Activated naive CD8-positive, alpha-beta T cell treated with anti-CD3 and anti-CD28 coated beads, Interleukin-2, amount 10 ng/mL, durations not matched to agents 7 days and 5 days (primary cell): ENCODE results near the gene PARP2. TPM values are rescaled to one million over a fixed set of nuclear protein-coding genes. Genes with fewer than 3 reads are reported as not detected.

Source experiments
- ATAC-seq: fragments of 150-1000 bp; cut with Tn5 transposase; one replicate; pipeline ENCODE4 v1.10.0; 2021; ENCODE audit warnings: low read depth, moderate library complexity
- POLR2A ChIA-PET: fragments of 350-600 bp; sonication (Branson Sonifier 250); formaldehyde crosslinking; loops from one replicate; lab custom pipeline; 2021; ENCODE audit warnings: antibody characterized with exemption; lab: Charles Lee
- DNase-seq: peaks from one replicate; pipeline ENCODE4 v3.0.0; 2021
- H3K27ac Mint-ChIP-seq: one replicate; pipeline ENCODE4 v1.8.0; 2022; ENCODE audit warnings: mild to moderate bottlenecking, mixed read lengths
- H3K27me3 Mint-ChIP-seq: one replicate; pipeline ENCODE4 v1.8.0; 2022; ENCODE audit warnings: mild to moderate bottlenecking, moderate library complexity, mixed read lengths
- H3K36me3 Mint-ChIP-seq: one replicate; pipeline ENCODE4 v1.8.0; 2021; ENCODE audit warnings: mild to moderate bottlenecking, mixed read lengths
- H3K4me1 Mint-ChIP-seq: one replicate; pipeline ENCODE4 v1.8.0; 2021; ENCODE audit warnings: mixed read lengths
- H3K4me3 Mint-ChIP-seq: one replicate; pipeline ENCODE4 v1.8.0; 2022; ENCODE audit warnings: mild to moderate bottlenecking, moderate library complexity, mixed read lengths
- H3K9me3 Mint-ChIP-seq: one replicate; pipeline ENCODE4 v1.8.0; 2021; ENCODE audit warnings: mixed read lengths
- total RNA-seq, 2 experiments: library from RNA; stranded (reverse); gene quantifications; one replicate each; pipeline ENCODE4 v1.2.3, GENCODE V29; 2021

Gene PARP2
- total RNA-seq, 2 experiments from 2014 or later = 28.3 to 32.7 TPM

- Mint-ChIP-seq H3K4me1 (peaks cover 4% of the 10 kb centered on the region), H3K9me3 (no peaks in the 10 kb centered on the region), H3K27me3 (no peaks in the 10 kb centered on the region), H3K36me3 (peaks cover 23% of the 10 kb centered on the region), H3K27ac (no peak overlapping the region), H3K4me3 (no peak overlapping the region)
- no peak for DNase-seq
- no peak for ATAC-seq
- POLR2A ChIA-PET = no interaction called here
Observed at GRCh38 chr14:20387576-20387975, 44.1 kb downstream of the PARP2 start.

GRCh38 chr14:20388159-20388558, 44.7 kb downstream of the PARP2 start:
- DNase-seq (no peak), ATAC-seq (no peak)
- no peak overlapping the region for H3K4me3 Mint-ChIP-seq
- no peaks in the 10 kb centered on the region for H3K9me3 Mint-ChIP-seq
- peaks cover 23% of the 10 kb centered on the region for H3K36me3 Mint-ChIP-seq
- POLR2A ChIA-PET = no interaction called here
- H3K4me1 Mint-ChIP-seq = peaks cover 4% of the 10 kb centered on the region
- no peaks in the 10 kb centered on the region for H3K27me3 Mint-ChIP-seq
- H3K27ac Mint-ChIP-seq = no peak overlapping the region

GRCh38 chr14:20391505-20391904, 48.1 kb downstream of the PARP2 start:
- Mint-ChIP-seq H3K4me1 (peaks cover 4% of the 10 kb centered on the region), H3K9me3 (no peaks in the 10 kb centered on the region), H3K27me3 (no peaks in the 10 kb centered on the region), H3K4me3 (no peak overlapping the region), H3K27ac (no peak overlapping the region), H3K36me3 (peaks cover 21% of the 10 kb centered on the region)
- DNase-seq (no peak), ATAC-seq (no peak)
- POLR2A ChIA-PET = no interaction called here

- Mint-ChIP-seq H3K36me3 (peaks cover 25% of the 10 kb centered on the region), H3K9me3 (no peaks in the 10 kb centered on the region), H3K27me3 (no peaks in the 10 kb centered on the region), H3K4me1 (peaks cover 12% of the 10 kb centered on the region), H3K27ac (no peak overlapping the region), H3K4me3 (no peak overlapping the region)
- DNase-seq (no peak), ATAC-seq (no peak)
- POLR2A ChIA-PET = no interaction called here
Observed at GRCh38 chr14:20397511-20397910, 54.1 kb downstream of the PARP2 start.

- ATAC-seq = no peak
- no peaks in the 10 kb centered on the region for H3K27me3 Mint-ChIP-seq
- no peak overlapping the region for H3K4me3 Mint-ChIP-seq
- H3K27ac Mint-ChIP-seq = peak overlapping the region; percentile 42
- H3K9me3 Mint-ChIP-seq = no peaks in the 10 kb centered on the region
- H3K4me1 Mint-ChIP-seq = peaks cover 16% of the 10 kb centered on the region
- H3K36me3 Mint-ChIP-seq = peaks cover 42% of the 10 kb centered on the region
- POLR2A ChIA-PET = no interaction called here
- no peak for DNase-seq
Observed at GRCh38 chr14:20400589-20400964, 57.1 kb downstream of the PARP2 start.

- POLR2A ChIA-PET = no interaction called here
- Mint-ChIP-seq H3K9me3 (no peaks in the 10 kb centered on the region), H3K27me3 (no peaks in the 10 kb centered on the region), H3K4me3 (no peak overlapping the region), H3K36me3 (peaks cover 42% of the 10 kb centered on the region), H3K4me1 (peaks cover 17% of the 10 kb centered on the region), H3K27ac (peak overlapping the region; percentile 42)
- ATAC-seq (peak; percentile 54), DNase-seq (no peak)
Observed at GRCh38 chr14:20400965-20401593, 57.6 kb downstream of the PARP2 start.

- H3K36me3 Mint-ChIP-seq = peaks cover 50% of the 10 kb centered on the region
- ATAC-seq (no peak), DNase-seq (no peak)
- no peaks in the 10 kb centered on the region for H3K9me3 Mint-ChIP-seq
- H3K4me3 Mint-ChIP-seq = no peak overlapping the region
- POLR2A ChIA-PET = interaction anchor here (1.8 kb wide), 1 partner anchor 61 kb away, joined by 6 read pairs; the partner anchor contains the start of gene PARP2
- H3K27me3 Mint-ChIP-seq = no peaks in the 10 kb centered on the region
- H3K4me1 Mint-ChIP-seq = peaks cover 19% of the 10 kb centered on the region
- no peak overlapping the region for H3K27ac Mint-ChIP-seq
Observed at GRCh38 chr14:20403521-20403920, 60.1 kb downstream of the PARP2 start.

Other genes with a start within 250 kb of the PARP2 start
- gene OR4K17, start 232.9 kb upstream of the PARP2 start, total RNA-seq = not detected
- gene OR4N5, start 204.8 kb upstream of the PARP2 start, total RNA-seq = not detected
- gene OR11G2, start 152.7 kb upstream of the PARP2 start, total RNA-seq = not detected
- gene OR11H6, start 119.9 kb upstream of the PARP2 start, total RNA-seq = not detected
- not detected for gene OR11H7, start 114.7 kb upstream of the PARP2 start, total RNA-seq
- gene OR11H4, start 104.3 kb upstream of the PARP2 start, total RNA-seq = not detected
- 10 to 100 TPM; 21.9 to 22.2 TPM for gene TTC5, start 37.7 kb upstream of the PARP2 start, total RNA-seq
- gene CCNB1IP1, start 10.4 kb upstream of the PARP2 start, total RNA-seq = 10 to 100 TPM; 35.0 to 39.5 TPM
- 10 to 100 TPM; 57.9 to 68.3 TPM for gene TEP1, start 69.9 kb downstream of the PARP2 start, total RNA-seq
- gene KLHL33, start 92.5 kb downstream of the PARP2 start, total RNA-seq = 1 to 10 TPM; 3.4 to 3.6 TPM
- 10 to 100 TPM; 63.5 to 65.3 TPM for gene OSGEP, start 111.2 kb downstream of the PARP2 start, total RNA-seq
- gene APEX1, start 111.6 kb downstream of the PARP2 start, total RNA-seq = 100 to 1,000 TPM; 118 to 123 TPM
- gene PIP4P1, start 117.8 kb downstream of the PARP2 start, total RNA-seq = 10 to 100 TPM; 42.4 to 45.8 TPM
- 100 to 1,000 TPM; 135 to 141 TPM for gene PNP, start 125.8 kb downstream of the PARP2 start, total RNA-seq
- gene RNASE10, start 161.9 kb downstream of the PARP2 start, total RNA-seq = 1 to 10 TPM in 1 of 2 experiments, under 1 TPM in 1; 0.44 to 1.2 TPM
- gene RNASE9, start 217.4 kb downstream of the PARP2 start, total RNA-seq = not detected
- not detected for gene RNASE11, start 244.4 kb downstream of the PARP2 start, total RNA-seq
- gene RNASE12, start 247.7 kb downstream of the PARP2 start, total RNA-seq = not detected